HG03342 (cell line): ENCODE data around the gene UGT2B17.
"Not testable (repeated sequence)": the region's sequence is repeated elsewhere in the genome, so short reads cannot be mapped to it uniquely, and the experiment has no call there.

Experiments
- ATAC-seq: cut with Tn5 transposase; IDR thresholded peaks from one replicate; pipeline ENCODE4 v1.9.1; 2021; ENCODE audit warnings: mild to moderate bottlenecking, moderate library complexity; ENCODE audit not compliant: unreplicated experiment

The UGT2B17 gene

DNA sequence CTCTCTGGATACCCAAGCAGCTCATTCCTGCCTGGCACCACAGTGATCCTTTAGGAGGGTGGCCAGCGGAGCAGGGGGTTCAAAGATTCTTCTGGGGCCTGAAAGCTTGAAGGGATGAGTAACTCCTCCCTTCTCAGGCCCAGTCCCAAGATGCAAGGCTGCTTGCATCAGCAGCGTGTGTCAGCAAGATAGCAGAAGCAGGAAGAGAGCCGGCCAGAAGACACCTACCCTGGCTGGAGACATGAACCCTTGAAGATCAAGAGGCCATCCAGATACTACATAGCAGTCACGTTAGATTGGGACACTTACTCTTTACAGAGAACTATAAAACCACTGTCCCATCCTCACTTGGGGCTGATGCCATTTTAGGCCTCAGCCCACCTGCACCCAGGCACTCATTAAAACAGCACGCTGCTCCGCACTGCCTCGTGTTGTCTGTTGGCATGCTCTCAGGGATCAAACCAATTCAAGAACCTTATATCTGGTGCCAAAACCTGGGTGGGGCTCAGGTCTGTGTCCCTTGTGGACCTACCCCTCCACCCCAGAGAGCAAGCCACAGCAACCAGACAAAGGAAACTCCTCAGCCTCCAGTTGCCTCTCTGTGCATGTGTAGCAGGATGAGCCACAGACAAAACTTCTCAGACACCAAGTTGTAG lies 6.5 kb downstream of the UGT2B17 start:
- ATAC-seq, result peak; percentile 38

DNA sequence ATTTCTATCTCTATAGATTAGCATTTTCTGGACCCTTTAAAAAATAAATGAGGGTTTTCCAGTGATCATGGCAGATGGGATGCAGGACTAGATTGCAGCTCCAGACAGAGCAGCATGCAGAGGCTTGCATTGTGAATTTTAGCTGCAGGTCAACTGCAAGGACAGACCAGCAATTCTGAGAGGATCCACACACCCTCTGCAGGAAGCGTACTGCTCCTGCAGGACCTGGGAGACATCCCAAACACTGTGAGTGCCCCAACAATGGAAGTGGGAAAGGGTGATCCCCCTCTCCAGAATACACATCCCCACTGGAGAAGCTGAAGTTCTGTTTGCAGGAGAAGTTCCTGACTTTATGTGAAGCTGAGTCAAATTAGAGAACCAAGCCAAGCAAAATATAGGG lies 7.1 kb downstream of the UGT2B17 start:
- not testable (repeated sequence) for ATAC-seq

DNA sequence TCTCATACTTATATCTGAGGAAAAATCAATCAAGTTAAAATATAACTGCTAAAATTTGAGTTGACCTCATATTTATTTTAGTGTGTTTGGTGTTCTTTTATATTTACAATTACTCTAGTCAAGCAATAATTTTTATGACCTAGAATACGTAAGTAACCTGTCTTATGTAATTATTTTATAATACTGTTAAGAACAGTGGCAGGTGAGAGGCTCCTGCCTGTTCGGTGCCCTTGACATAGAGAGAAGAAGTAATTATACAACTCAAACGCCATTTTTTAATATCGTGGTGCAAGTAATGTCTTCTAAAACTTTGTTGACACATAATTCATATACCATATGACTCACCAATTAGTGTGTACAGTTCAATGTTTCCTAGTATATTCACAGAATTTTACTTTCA lies 7.6 kb downstream of the UGT2B17 start:
- ATAC-seq, result not testable (repeated sequence)

DNA sequence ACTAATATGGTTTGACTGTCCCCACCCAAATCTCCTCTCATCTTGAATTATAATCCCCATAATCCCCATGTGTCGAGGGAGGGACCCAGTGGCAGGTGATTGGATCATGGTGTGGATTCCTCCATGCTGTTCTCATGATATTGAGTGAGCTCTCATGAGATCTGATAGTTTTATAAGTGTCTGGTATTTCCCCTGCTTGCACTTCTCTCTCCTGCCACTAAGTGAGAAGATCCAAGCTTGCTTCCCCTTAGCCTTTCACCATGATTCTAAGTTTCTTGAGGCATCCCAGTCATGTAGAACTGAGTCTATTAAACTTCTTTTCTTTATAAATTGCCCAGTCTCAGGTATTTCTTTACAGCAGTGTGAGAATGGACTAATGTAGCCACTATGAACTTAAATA lies 9.8 kb downstream of the UGT2B17 start:
- ATAC-seq, result peak; percentile 61

DNA sequence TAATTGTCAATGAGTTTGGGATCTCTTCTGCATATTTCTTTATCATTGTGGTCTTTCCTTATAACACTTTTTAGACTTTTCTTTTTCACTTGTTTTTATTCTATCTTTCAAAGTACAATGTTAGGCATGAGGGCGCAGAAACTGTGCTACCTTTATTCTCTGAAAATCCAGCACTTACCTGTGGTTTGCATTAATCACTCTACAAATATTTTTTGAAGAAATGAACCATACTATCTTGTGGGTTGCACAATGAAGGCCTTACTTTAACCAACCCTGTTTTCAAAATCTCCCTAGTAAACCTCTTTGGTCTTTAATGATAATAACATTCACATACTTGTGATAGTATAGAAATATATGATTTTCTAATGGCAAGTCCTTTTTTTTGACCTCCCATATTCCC lies 11.0 kb downstream of the UGT2B17 start:
- not testable (repeated sequence) for ATAC-seq

DNA sequence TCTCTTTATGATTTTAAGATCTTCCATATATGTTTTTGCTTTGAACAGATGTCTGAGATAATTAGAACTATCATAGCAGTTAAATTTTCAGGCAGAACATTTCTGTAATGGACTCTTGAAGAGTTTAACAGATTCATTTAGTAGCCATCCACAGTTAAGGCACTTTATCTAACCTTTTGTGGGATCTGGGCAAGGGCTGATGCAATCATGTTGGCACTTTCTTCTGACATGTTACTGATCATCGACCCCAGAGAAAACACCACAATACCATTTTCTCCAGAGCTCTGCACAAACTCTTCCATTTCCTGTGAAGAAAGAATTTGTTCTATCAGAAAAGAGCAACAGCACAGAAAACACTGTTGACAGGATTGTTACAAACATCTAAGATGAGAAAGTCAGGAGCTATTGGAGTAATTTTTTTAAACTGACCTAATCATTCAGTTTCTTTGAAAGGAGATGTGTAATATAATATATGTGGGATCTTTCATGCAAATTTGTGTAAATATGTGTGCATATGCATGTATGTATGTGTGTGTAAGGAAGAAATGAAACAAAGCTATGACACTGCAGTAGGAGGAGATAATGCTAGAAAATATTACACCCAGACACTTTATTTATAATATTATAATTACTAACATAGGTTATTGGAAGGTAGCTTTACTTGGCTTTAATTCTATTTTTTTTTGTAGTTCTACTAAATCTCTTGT lies 15.6 kb downstream of the UGT2B17 start:
- not testable (repeated sequence) for ATAC-seq

DNA sequence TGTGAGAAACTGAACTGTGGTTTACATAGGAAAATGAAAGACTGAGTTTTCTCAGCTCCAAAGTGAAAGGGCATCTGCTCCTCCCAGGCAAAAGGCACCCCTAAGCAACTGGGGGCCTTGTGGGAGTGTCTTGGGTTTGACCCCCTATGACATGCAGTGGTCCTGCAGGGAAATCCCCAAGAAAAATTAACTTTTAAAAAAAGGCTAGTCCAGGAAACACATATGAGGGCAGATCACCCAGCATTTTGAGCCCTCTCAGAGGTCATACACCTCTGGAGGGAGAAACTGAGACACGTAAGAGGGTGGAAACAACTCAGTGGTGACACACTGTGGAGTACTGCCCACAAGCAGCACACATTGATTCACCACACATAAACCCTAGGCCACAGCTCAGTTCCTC lies 22.3 kb downstream of the UGT2B17 start:
- peak; percentile 51 for ATAC-seq

DNA sequence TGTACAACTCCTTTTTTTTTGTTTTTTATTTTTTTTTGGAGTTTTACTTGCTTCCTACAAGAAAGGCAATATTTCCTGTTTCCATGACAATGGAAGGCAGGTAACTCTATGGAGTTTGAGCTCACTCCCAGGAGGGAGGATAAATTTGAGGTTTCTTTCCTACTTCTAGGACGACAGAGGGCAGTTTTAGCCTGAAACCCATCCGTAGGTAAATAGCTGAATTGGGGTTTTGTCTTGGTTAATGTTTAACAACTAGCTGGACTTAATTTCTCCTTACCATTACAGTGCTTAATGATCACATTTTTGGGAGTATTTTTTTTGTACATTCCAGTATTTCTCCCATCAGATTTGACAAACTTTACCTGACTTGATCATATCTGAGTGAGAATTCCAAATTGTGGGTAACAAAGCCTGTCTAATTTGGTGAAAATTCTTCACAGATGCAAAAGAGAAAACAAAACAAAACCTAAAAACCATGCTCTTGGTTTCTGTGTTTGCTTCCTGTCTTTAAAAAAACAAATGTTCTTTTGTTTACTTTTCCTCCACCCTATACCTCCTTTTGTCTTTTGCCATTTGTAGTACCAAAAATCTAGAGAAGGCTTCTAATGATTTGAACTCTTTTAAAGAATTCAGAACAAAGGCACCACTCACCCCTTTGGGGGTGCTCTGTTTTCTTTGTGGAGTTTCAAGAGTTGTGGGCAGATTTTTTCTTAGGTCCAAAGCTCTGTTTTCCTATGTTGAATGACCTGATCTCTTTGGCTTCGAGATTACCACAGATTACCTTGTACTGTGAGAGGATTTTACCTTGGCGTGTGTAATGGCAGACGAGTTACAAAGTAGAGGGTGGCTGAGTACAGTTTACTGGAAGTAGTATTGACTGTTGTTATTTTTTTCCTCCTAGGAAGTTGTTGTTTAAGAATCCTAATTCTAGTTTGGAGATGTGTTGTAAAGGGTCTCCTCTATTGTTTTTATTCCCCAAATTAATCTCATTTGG lies 23.0 kb downstream of the UGT2B17 start:
- ATAC-seq, result peak; percentile 71

DNA sequence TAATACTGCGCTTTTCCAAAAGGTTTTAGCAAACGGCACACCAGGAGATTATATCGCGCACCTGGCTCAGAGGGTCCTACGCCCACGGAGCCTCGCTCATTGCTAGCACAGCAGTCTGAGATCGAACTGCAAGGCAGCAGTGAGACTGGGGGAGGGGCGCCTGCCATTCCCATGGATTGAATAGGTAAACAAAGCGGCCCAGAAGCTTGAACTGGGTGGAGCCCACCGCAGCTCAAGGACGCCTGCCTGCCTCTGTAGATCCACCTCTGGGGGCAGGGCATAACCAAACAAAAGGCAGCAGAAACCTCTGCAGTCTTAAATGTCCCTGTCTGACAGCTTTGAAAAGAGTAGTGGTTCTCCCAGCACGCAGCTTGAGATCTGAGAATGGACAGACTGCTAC lies 33.4 kb downstream of the UGT2B17 start:
- not testable (repeated sequence) for ATAC-seq

DNA sequence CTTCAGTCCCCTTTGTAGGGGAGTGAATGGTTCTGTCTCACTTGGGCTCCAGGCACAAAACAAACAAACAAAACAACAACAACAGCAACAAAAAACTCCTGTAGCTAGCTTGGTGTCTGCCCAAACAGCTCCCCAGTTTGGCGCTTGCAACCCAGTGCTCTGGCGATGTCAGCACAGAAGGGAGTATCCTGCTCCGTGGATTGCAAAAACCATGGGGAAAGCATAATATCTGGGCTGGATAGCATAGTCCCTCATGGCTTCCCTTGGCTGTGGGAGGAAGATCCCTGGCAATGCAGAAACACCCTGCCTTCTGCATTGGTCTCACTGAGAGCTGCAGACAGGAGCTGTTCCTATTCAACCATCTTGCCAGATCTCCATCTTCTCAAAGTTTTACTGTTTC lies 39.7 kb downstream of the UGT2B17 start:
- ATAC-seq, result no peak

DNA sequence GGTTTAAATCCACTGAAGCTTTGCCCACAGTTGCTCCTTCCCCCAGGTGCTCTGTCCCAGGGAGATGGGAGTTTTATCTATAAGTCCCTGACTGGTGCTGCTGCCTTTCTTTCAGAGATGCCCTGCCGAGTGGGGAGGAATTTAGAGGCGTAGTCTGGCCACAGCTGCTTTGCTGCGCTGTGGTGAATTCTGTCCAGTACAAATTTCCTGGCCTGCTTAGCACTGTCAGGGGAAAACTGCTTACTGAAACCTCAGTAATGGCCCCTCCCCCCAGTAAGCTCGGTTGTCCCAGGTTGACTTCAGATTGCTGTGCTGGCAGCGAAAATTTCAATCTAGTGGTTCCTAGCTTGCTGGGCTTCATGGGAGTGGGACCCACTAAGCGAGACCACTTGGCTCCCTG lies 40.1 kb downstream of the UGT2B17 start:
- no peak for ATAC-seq

DNA sequence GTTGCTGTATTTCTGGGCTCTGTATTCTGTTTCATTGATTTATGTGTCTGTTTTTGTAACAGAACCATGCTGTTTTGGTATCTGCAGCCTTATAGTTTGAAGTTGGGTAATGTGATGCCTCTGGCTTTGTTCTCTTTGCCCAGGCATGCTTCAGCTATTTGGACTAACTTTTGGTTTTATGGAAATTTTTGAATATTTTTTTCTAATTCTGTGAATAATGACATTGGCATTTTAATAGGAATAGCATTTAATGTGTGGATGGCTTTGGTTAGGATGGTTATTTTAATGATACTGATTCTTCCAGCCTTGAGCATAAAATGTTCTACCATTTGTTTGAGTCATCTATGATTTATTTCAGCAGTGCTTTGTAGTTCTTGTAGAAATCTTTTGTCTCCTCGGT lies 53.9 kb downstream of the UGT2B17 start:
- not testable (repeated sequence) for ATAC-seq

DNA sequence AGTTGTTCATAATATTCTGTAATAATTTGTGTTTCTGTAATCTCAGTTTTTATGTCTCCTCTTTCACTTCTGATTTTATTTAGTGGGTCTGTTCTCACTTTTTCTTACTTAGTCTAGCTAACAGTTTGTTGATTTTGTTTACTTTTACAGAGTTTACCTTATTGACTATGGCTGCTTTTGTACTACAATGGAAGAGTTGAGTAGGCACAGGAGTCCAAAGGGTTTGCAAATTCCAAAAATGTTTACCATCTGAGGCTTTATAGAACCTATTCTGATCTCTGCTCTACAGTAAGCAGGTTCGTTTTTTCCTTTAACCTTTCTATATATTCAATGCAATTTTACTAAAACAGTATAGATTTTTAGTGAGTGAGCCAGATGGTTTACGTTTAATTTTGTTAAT lies 55.1 kb downstream of the UGT2B17 start:
- no peak for ATAC-seq

DNA sequence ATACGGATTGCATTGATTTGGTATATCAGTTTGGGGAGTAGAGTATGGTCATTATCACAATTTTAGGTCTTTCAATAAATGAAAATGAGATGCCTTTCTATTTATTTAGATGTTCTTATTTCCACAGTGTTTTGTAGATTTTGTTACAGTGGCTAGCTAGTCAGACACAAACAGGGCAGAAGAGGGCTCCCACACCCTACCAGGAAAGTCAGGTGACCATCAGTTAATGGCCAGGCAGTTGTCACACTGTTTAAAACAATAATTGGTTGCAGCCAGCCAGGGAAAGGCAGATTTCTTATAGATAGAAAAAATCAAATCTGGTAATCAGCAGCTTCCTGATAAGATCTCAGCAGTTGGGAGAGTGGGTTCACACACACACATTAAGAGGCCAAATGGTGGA lies 57.2 kb downstream of the UGT2B17 start:
- no peak for ATAC-seq

DNA sequence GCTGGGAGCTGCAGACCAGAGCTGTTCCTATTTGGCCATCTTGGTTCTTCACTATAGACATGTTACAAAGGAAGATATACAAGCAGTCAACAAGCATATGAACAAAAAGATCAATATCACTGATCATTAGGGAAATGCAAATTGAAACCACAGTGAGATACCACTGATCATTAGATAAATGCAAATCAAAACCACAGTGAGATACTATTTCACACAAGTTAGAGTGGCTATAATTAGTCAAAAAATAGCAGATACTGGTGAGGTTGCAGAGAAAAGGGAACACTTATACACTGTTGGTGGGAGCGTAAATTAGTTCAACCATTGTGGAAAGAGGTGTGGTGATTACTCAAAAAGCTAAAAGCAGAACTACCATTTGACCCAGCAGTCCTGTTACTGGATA lies 70.7 kb downstream of the UGT2B17 start:
- not testable (repeated sequence) for ATAC-seq

DNA sequence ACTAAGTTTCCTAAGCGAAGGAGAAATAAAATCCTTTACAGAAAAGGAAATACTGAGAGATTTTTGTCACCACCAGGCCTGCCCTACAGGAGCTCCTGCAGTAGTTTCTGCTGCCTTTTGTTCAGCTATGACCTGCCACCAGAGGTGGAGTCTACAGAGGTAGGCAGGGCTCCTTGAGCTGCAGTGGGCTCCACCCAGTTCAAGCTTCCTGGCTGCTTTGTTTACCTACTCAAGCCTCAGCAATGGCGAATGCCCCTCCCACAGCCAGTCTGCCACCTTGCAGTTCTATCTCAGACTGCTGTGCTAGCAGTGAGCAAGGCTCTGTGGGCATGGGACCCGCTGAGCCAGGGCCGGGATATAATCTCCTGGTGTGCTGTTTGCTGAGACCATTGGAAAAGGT lies 71.3 kb downstream of the UGT2B17 start:
- ATAC-seq, result not testable (repeated sequence)

DNA sequence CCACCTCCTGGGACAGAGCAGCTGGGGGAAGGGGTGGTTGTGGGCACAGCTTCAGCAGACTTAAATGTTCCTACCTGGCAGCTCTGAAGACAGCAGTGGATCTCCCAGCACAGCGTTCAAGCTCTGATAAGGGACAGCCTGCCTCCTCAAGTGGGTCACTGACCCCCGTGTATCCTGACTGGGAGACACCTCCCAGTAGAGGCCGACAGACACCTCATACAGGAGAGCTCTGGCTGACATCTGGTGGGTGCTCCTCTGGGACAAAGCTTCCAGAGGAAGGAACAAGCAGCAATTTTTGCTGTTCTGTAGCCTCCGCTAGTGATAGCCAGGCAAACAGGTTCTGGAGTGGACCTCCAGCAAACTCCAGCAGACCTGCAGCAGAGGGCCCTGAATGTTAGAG lies 72.7 kb downstream of the UGT2B17 start:
- ATAC-seq, result not testable (repeated sequence)

DNA sequence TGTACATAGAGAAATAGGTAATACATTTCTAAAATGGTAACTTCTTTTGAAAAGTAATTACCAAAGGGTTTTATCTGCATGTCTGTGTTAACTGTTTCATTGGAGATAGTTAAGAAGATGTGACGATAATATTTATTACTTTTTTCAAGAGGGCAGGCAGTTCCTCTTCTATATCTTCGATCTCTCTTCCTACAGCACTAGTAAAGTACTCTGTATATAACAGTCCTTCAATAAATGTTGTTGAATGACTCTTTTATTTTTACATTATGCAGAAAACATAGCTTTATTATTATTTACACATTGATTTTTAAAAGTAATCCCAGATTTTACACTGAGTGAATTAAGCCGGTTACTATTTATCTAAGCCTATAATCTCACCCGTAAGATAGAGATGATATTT lies 77.1 kb downstream of the UGT2B17 start:
- ATAC-seq, result no peak

DNA sequence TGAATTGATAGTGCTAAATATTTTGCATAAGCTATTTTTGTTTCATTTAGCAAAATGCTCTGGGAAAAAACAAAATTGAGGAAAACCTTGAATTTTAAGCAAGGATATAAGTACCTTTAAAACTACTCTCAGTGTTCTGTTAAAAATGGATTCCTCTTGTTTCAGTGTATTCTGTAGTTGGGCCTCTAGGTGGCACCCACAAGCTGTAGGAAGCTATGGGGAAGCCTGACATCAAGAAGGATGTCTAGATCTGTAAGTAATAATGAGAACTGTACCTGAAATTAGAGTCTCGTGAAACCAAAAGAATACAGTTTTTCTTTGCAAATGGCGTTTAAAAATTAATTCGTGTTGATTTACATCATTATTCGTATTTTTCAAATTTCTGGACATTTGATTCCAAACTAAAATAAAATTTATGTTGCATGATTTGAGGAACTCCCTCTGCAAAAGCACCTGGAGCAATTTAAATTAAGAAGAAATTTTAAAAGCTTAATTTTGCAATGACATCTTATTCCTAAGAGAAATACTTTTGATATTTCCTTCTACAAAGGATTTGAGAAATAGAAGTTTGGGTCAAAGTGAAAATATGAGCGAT lies 77.6 kb downstream of the UGT2B17 start:
- peak; percentile 93 for ATAC-seq

DNA sequence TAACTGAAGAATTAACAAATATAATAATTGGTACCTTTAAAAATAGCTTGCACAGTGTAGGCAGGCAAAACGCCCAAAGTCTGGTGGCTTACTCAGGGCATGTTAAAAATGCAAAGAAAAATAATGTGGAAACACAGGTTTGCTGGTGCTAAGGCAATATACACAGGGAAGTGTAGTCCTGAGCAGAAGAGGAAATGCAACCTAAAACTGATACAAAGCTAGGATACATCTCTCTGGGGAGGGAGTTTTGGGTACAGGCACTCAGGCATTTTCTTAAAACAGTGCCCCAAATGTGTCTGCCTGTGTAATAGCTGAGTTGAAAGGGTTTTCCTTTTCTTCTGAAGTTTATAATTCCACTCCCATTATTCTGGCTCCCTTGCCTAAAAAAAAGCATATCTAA lies 81.4 kb downstream of the UGT2B17 start:
- ATAC-seq, result no peak

DNA sequence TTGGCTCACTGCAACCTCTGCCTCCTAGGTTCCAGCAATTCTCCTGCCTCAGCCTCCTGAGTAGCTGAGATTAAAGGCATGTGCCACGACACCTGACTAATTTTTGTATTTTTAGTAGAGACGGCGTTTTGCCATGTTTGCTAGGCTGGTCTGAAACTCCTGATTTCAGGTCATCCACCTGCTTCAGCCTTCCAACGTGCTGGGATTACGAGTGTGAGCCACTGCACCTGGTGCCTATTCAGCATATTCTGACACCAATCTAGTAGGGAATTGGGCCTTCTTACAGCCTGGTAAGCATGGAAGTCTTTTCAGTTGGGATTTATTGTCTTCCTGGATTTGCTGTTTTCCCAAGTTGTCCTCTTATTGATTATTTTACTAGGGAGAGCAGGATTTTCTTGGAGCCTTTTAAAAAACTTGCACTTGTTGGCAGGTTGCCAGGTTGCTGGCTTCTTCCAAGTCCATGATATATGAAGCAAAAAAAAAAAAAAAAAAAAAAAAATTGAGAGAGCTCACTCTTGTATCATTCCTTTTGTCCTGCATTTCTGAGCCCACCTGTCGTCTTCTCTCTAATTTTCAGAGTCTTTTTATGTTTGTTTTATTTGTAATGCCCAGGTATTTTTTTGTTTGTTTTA lies 85.2 kb downstream of the UGT2B17 start:
- no peak for ATAC-seq
